Endodermal cell (in vitro differentiated cells): ENCODE data around the gene AMIGO1. TPM values are rescaled to one million over a fixed set of nuclear protein-coding genes. Genes with fewer than 3 reads are reported as not detected.

ENCODE experiments used
- DNase-seq: peaks from one replicate; pipeline ENCODE4 v3.0.0-alpha.2; 2017
- H3K27ac ChIP-seq: 2 replicates; pipeline ENCODE4 v1.5.1; 2013; ENCODE audit warnings: mild to moderate bottlenecking, low read depth, low read length, moderate library complexity
- H3K27me3 ChIP-seq: 2 replicates; pipeline ENCODE4 v1.6.1; 2013; ENCODE audit warnings: mild to moderate bottlenecking, low read length, moderate library complexity; ENCODE audit not compliant: insufficient read depth, control insufficient read depth, poor library complexity, severe bottlenecking
- H3K36me3 ChIP-seq: 2 replicates; pipeline ENCODE4 v1.7.0; 2013; ENCODE audit warnings: mild to moderate bottlenecking, low read length, moderate library complexity; ENCODE audit not compliant: control insufficient read depth, insufficient read depth
- H3K4me1 ChIP-seq: one replicate; pipeline ENCODE4 v1.7.0; 2013; ENCODE audit warnings: low read length; ENCODE audit not compliant: control insufficient read depth, insufficient read depth
- H3K4me3 ChIP-seq: 2 replicates; pipeline ENCODE4 v1.5.1; 2013; ENCODE audit warnings: mild to moderate bottlenecking, low read length, moderate library complexity
- H3K9ac ChIP-seq: 2 replicates; pipeline ENCODE4 v1.6.1; 2013; ENCODE audit warnings: mild to moderate bottlenecking, low read length, moderate library complexity; ENCODE audit not compliant: poor library complexity, severe bottlenecking; ENCODE audit errors: extremely low read depth
- H3K9me3 ChIP-seq: 2 replicates; pipeline ENCODE4 v1.6.1; 2013; ENCODE audit warnings: mild to moderate bottlenecking, low read length, moderate library complexity; ENCODE audit not compliant: control insufficient read depth
- H3K27ac Mint-ChIP-seq: 2 replicates; pipeline ENCODE4 v1.8.0; 2020; ENCODE audit warnings: mixed read lengths
- H3K27me3 Mint-ChIP-seq: 2 replicates; pipeline ENCODE4 v1.8.0; 2021; ENCODE audit warnings: mild to moderate bottlenecking, mixed read lengths; ENCODE audit not compliant: insufficient read depth
- H3K36me3 Mint-ChIP-seq: 2 replicates; pipeline ENCODE4 v1.8.0; 2020; ENCODE audit warnings: low read depth, mixed read lengths
- H3K4me1 Mint-ChIP-seq: 2 replicates; pipeline ENCODE4 v1.8.0; 2020; ENCODE audit warnings: mixed read lengths
- H3K4me3 Mint-ChIP-seq: 2 replicates; pipeline ENCODE4 v1.8.0; 2020; ENCODE audit warnings: mild to moderate bottlenecking, moderate library complexity, mixed read lengths
- H3K9me3 Mint-ChIP-seq: 2 replicates; pipeline ENCODE4 v1.8.0; 2020; ENCODE audit warnings: mild to moderate bottlenecking, mixed read lengths
- CTCF ChIP-seq: fragments of 200-600 bp; sonication (generic); conservative IDR thresholded peaks from 2 replicates; pipeline ENCODE4 v1.5.0; 2021; ENCODE audit warnings: antibody characterized with exemption, mild to moderate bottlenecking
- WGBS, 2 experiments: methylation state at CpG; one replicate each; pipeline versions ENCODE4 v1.1.5 to v1.1.7; 2013; ENCODE audit warnings: missing lambda C conversion rate in 2 of 2, mixed read lengths in 1 of 2; ENCODE audit not compliant: insufficient coverage in 1 of 2, insufficient read length in 1 of 2; 5-methylcytosine and 5-hydroxymethylcytosine counted together
- total RNA-seq, 2 donors: library from RNA; stranded (reverse); fragmentation: NEBNext Ultra II Directional in 1 of 2; extraction: Animal tissue kit (Norgen Biotek cat#: 25700) in 1 of 2; gene quantifications; 2 replicates in 1 of 2; 3 replicates in 1 of 2; pipeline ENCODE4 v1.2.1, GENCODE V29; 2021

Gene AMIGO1
- total RNA-seq, 2 donors from 2014 or later: 2.4 to 2.7 TPM

- Histone ChIP-seq H3K27ac (no peak overlapping the region), H3K27me3 (peaks cover 33% of the 10 kb centered on the region)
- H3K27me3 Mint-ChIP-seq: peaks cover 30% of the 10 kb centered on the region
These were observed 36.7 kb downstream of the AMIGO1 start for GRCh38 chr1:109472779-109473178.

DNA sequence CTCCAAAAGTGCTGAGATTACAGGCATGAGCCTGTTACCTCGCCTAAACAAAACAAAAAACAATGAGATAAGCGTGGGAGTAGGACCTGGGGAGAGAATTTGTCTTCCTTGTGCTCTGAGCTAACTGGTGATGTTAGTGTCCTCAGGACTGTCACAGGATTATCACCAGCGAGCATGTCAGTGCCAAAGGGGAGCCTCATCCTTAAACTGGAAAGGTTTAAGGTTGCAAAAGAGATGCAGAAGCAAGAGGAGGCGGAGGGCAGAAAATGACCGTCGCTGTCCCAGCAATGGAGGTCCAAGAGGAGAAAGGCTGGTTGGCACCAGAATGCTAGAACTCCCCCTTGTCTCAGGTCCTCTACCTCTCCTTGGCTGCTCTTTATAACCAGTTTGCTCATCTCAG is 39.3 kb downstream of the AMIGO1 start:
- no peak overlapping the region for H3K9ac ChIP-seq
- H3K27me3 Mint-ChIP-seq: peaks cover 54% of the 10 kb centered on the region
- peaks cover 48% of the 10 kb centered on the region for H3K27me3 ChIP-seq

More at GRCh38 chr1:109472779-109473178, 36.7 kb downstream of the AMIGO1 start:
- no peak overlapping the region for H3K27ac Mint-ChIP-seq
- no peaks in the 10 kb centered on the region for H3K4me1 ChIP-seq
- 63 to 70% methylated on average over 3 of the region's 3 CpGs for WGBS, 2 experiments
- H3K9ac ChIP-seq: no peak overlapping the region
- no peaks in the 10 kb centered on the region for H3K9me3 Mint-ChIP-seq
- H3K4me1 Mint-ChIP-seq: no peaks in the 10 kb centered on the region
- H3K9me3 ChIP-seq: no peaks in the 10 kb centered on the region
- DNase-seq: no peak
- H3K4me3 Mint-ChIP-seq: no peak overlapping the region
- no peaks in the 10 kb centered on the region for H3K36me3 Mint-ChIP-seq
- no peak for TF ChIP-seq CTCF
- H3K4me3 ChIP-seq: no peak overlapping the region
- no peaks in the 10 kb centered on the region for H3K36me3 ChIP-seq

DNA sequence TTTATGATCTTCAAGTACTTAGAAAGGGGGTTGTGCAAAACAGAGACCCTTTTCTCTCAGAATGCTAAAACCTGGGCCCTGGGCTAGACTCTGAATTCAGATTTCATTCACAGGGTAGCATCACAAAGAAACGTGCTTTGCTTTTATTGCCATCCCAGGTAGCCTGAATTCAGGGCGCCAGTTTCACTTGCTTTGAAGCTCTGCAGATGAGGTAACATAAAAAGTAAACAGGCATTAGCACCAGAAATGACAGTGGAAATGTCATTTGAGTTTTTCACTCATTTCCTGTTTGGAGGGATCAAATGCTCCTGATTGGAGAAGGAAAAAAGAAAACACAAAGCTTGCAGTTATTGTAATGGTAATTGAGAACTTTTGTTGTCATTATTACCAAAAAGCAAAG is 40.6 kb downstream of the AMIGO1 start:
- Mint-ChIP-seq H3K4me1 (peaks cover 3% of the 10 kb centered on the region), H3K9me3 (no peaks in the 10 kb centered on the region), H3K36me3 (no peaks in the 10 kb centered on the region), H3K27me3 (peaks cover 61% of the 10 kb centered on the region), H3K4me3 (no peak overlapping the region), H3K27ac (no peak overlapping the region)
- H3K4me3 ChIP-seq: no peak overlapping the region
- H3K4me1 ChIP-seq: no peaks in the 10 kb centered on the region
- peaks cover 61% of the 10 kb centered on the region for H3K27me3 ChIP-seq
- no peak overlapping the region for H3K9ac ChIP-seq
- no peak for TF ChIP-seq CTCF
- H3K9me3 ChIP-seq: no peaks in the 10 kb centered on the region
- no peak overlapping the region for H3K27ac ChIP-seq
- no peak for DNase-seq
- WGBS, 2 experiments: 25 to 29% methylated on average over 2 of the region's 2 CpGs
- no peaks in the 10 kb centered on the region for H3K36me3 ChIP-seq

More for the DNA sequence above, 39.3 kb downstream of the AMIGO1 start:
- Histone ChIP-seq H3K27ac (no peak overlapping the region), H3K4me1 (no peaks in the 10 kb centered on the region), H3K4me3 (no peak overlapping the region), H3K9me3 (no peaks in the 10 kb centered on the region), H3K36me3 (no peaks in the 10 kb centered on the region)
- Mint-ChIP-seq H3K9me3 (no peaks in the 10 kb centered on the region), H3K27ac (no peak overlapping the region), H3K4me1 (peaks cover 3% of the 10 kb centered on the region), H3K36me3 (no peaks in the 10 kb centered on the region), H3K4me3 (no peak overlapping the region)
- 60 to 78% methylated on average over 3 to 6 of the region's 6 CpGs for WGBS, 2 experiments
- no peak for DNase-seq
- TF ChIP-seq CTCF: no peak
